Subcutaneous adipose tissue (tissue), 4 donors: ENCODE measurements around the gene LST1. TPM values are rescaled to one million over a fixed set of nuclear protein-coding genes. Genes with fewer than 3 reads are reported as not detected.

Source experiments
- total RNA-seq, 4 donors: library from RNA; depleted of rRNA; stranded (reverse); fragments of >200 nt; gene quantifications; one replicate each; pipeline ENCODE4 v1.1.0, GENCODE V29; 2016
- TF ChIP-seq, protein P1 (sequence below): fragments of 450-650 bp; IDR thresholded peaks from one replicate; pipeline ENCODE4 v1.5.1; 2016; ENCODE audit warnings: low read depth, mild to moderate bottlenecking, control low read depth, antibody characterized with exemption, moderate library complexity

Gene LST1
- total RNA-seq, 4 donors from 2014 or later = 10.4 to 53.9 (median 12.5) TPM

GRCh38 chr6:31609519-31610406 lies 23.7 kb downstream of the LST1 start:
- TF ChIP-seq, protein P1, sequence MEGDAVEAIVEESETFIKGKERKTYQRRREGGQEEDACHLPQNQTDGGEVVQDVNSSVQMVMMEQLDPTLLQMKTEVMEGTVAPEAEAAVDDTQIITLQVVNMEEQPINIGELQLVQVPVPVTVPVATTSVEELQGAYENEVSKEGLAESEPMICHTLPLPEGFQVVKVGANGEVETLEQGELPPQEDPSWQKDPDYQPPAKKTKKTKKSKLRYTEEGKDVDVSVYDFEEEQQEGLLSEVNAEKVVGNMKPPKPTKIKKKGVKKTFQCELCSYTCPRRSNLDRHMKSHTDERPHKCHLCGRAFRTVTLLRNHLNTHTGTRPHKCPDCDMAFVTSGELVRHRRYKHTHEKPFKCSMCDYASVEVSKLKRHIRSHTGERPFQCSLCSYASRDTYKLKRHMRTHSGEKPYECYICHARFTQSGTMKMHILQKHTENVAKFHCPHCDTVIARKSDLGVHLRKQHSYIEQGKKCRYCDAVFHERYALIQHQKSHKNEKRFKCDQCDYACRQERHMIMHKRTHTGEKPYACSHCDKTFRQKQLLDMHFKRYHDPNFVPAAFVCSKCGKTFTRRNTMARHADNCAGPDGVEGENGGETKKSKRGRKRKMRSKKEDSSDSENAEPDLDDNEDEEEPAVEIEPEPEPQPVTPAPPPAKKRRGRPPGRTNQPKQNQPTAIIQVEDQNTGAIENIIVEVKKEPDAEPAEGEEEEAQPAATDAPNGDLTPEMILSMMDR = no peak

- TF ChIP-seq, protein P1 = no peak
These were observed 24.9 kb downstream of the LST1 start for GRCh38 chr6:31610968-31611367.

DNA sequence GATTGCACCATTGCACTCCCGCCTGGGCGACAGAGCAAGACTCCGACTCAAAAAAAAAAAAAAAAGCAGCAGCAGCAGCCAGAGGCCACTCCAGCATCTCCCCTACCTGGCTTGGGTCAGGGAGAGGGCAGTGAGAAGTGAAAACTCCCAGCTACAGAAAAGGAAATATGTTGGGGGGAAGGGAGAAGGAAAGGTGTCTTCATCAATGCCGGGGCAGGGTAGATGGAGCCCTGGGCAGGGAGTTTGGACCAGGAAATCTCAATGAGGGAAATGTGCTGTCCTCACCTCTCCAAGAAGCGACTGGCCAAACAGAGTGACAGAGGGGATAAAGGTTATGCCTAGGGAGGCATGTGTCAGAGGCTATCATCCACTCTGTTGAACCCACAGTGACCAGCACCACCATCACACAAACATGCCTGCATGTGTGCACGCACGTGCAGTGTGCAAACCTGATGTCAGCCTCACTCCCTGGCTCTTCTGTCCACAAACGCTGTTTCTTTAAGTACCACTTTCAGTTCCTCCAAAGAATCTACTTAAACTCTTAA lies 28.1 kb downstream of the LST1 start:
- TF ChIP-seq, protein P1 = no peak

- TF ChIP-seq, protein P1 = no peak
These were observed 28.9 kb downstream of the LST1 start, which contains the start of gene AIF1 for GRCh38 chr6:31614684-31615578. Gene AIF1, plus strand, starts transcription at chr6:31615234. Its CDS starts 96 bp downstream, at chr6:31615330.

- TF ChIP-seq, protein P1 = no peak
These were observed 29.7 kb downstream of the LST1 start for GRCh38 chr6:31615748-31616147.

GRCh38 chr6:31617010-31617409 lies 30.9 kb downstream of the LST1 start:
- TF ChIP-seq, protein P1 = no peak
